ENCODE data around the gene CERCAM. TPM values are rescaled to one million over a fixed set of nuclear protein-coding genes. Genes with fewer than 3 reads are reported as not detected.
"Not testable (repeated sequence)": the region's sequence is repeated elsewhere in the genome, so short reads cannot be mapped to it uniquely, and the experiment has no call there.

CERCAM gene
- total RNA-seq, 1 donor from 2014 or later: 10.1 TPM

GRCh38 chr9:128393145-128393775, 27.4 kb upstream of the CERCAM start:
- peak; percentile 87 for DNase-seq

GRCh38 chr9:128393970-128394369, 26.7 kb upstream of the CERCAM start:
- no peak for DNase-seq

GRCh38 chr9:128394379-128395168, 26.1 kb upstream of the CERCAM start:
- DNase-seq: no peak

GRCh38 chr9:128396970-128397613, 23.6 kb upstream of the CERCAM start:
- DNase-seq: no peak

- no peak for DNase-seq
Observed at GRCh38 chr9:128397831-128398230, 22.8 kb upstream of the CERCAM start.

GRCh38 chr9:128399861-128400260, 20.8 kb upstream of the CERCAM start:
- DNase-seq: no peak

GRCh38 chr9:128404560-128404959, 16.1 kb upstream of the CERCAM start:
- no peak for DNase-seq

- no peak for DNase-seq
Observed at GRCh38 chr9:128405077-128405779, 15.4 kb upstream of the CERCAM start.

GRCh38 chr9:128405780-128406171, 14.9 kb upstream of the CERCAM start:
- DNase-seq: no peak

- no peak for DNase-seq
Observed at GRCh38 chr9:128406848-128407391, 13.7 kb upstream of the CERCAM start.

GRCh38 chr9:128408963-128409431, 11.7 kb upstream of the CERCAM start:
- peak; percentile 75 for DNase-seq

GRCh38 chr9:128409450-128409849, 11.2 kb upstream of the CERCAM start:
- no peak for DNase-seq

GRCh38 chr9:128409978-128410377, 10.7 kb upstream of the CERCAM start:
- DNase-seq: no peak

GRCh38 chr9:128411364-128412119, 9.1 kb upstream of the CERCAM start:
- no peak for DNase-seq

- DNase-seq: peak; percentile 72
Observed at GRCh38 chr9:128412120-128412790, 8.4 kb upstream of the CERCAM start.

- DNase-seq: not testable (repeated sequence)
Observed at GRCh38 chr9:128413728-128414127, 6.9 kb upstream of the CERCAM start.

- no peak for DNase-seq
Observed at GRCh38 chr9:128414461-128414860, 6.2 kb upstream of the CERCAM start.

GRCh38 chr9:128415281-128415680, 5.4 kb upstream of the CERCAM start:
- DNase-seq: no peak

- DNase-seq: no peak
Observed at GRCh38 chr9:128416014-128416413, 4.6 kb upstream of the CERCAM start.

GRCh38 chr9:128416432-128417019, 4.1 kb upstream of the CERCAM start:
- no peak for DNase-seq

All from occipital lobe (tissue), 2 donors.